ENCODE results near the gene BMP5.

The BMP5 gene

GRCh38 chr6:55877283-55877682 lies 1.9 kb upstream of the BMP5 start:
- H3K9me3 ChIP-seq = no peaks in the 10 kb centered on the region
- TF ChIP-seq CTCF (IDR thresholded peaks at IDR 0.05; ENCODE audit: low read depth, low read length) = no peak
- H3K27me3 ChIP-seq = no peaks in the 10 kb centered on the region
- no peak for DNase-seq
- H3K4me1 ChIP-seq = no peaks in the 10 kb centered on the region
- no peaks in the 10 kb centered on the region for H3K36me3 ChIP-seq
- H3K4me3 ChIP-seq (ENCODE audit: low read depth, low read length) = no peak overlapping the region

GRCh38 chr6:55874316-55874715 lies 1.1 kb downstream of the BMP5 start:
- Histone ChIP-seq H3K36me3 (no peaks in the 10 kb centered on the region), H3K27me3 (no peaks in the 10 kb centered on the region), H3K9me3 (no peaks in the 10 kb centered on the region), H3K4me1 (no peaks in the 10 kb centered on the region), H3K4me3 (ENCODE audit: low read depth, low read length) (no peak overlapping the region)
- no peak for DNase-seq
- no peak for TF ChIP-seq CTCF (IDR thresholded peaks at IDR 0.05; ENCODE audit: low read depth, low read length)

- DNase-seq = no peak
- no peak for TF ChIP-seq CTCF (IDR thresholded peaks at IDR 0.05; ENCODE audit: low read depth, low read length)
- Histone ChIP-seq H3K36me3 (no peaks in the 10 kb centered on the region), H3K4me3 (ENCODE audit: low read depth, low read length) (no peak overlapping the region), H3K27me3 (no peaks in the 10 kb centered on the region), H3K4me1 (no peaks in the 10 kb centered on the region), H3K9me3 (no peaks in the 10 kb centered on the region)
Measured at GRCh38 chr6:55872866-55873265, 2.5 kb downstream of the BMP5 start.

- Histone ChIP-seq H3K4me1 (no peaks in the 10 kb centered on the region), H3K27me3 (no peaks in the 10 kb centered on the region), H3K4me3 (ENCODE audit: low read depth, low read length) (no peak overlapping the region), H3K36me3 (no peaks in the 10 kb centered on the region), H3K9me3 (no peaks in the 10 kb centered on the region)
- DNase-seq = no peak
- no peak for TF ChIP-seq CTCF (IDR thresholded peaks at IDR 0.05; ENCODE audit: low read depth, low read length)
Measured at GRCh38 chr6:55870181-55870813, 5.1 kb downstream of the BMP5 start.

- TF ChIP-seq CTCF (IDR thresholded peaks at IDR 0.05; ENCODE audit: low read depth, low read length) = no peak
- H3K4me3 ChIP-seq (ENCODE audit: low read depth, low read length) = no peak overlapping the region
- no peak for DNase-seq
- H3K36me3 ChIP-seq = no peaks in the 10 kb centered on the region
- no peaks in the 10 kb centered on the region for H3K9me3 ChIP-seq
- H3K27me3 ChIP-seq = no peaks in the 10 kb centered on the region
- H3K4me1 ChIP-seq = no peaks in the 10 kb centered on the region
Measured at GRCh38 chr6:55869674-55870073, 5.7 kb downstream of the BMP5 start.

GRCh38 chr6:55868771-55869479 lies 6.5 kb downstream of the BMP5 start:
- no peaks in the 10 kb centered on the region for H3K4me1 ChIP-seq
- DNase-seq = no peak
- no peak for TF ChIP-seq CTCF (IDR thresholded peaks at IDR 0.05; ENCODE audit: low read depth, low read length)

More at GRCh38 chr6:55868771-55869479, 6.5 kb downstream of the BMP5 start:
- no peaks in the 10 kb centered on the region for H3K36me3 ChIP-seq
- no peaks in the 10 kb centered on the region for H3K9me3 ChIP-seq
- H3K27me3 ChIP-seq = no peaks in the 10 kb centered on the region
- H3K4me3 ChIP-seq (ENCODE audit: low read depth, low read length) = no peak overlapping the region

Measured in BE2C (cell line).